Stomach (tissue), 4 donors: Measurements from ENCODE around the gene MMP19.

Experiments used
- CTCF ChIP-seq, 7 experiments: fragments of 450-650 bp in 4 of 7; fragments of 200-600 bp in 3 of 7; sonication (generic) in 3 of 7; IDR thresholded peaks; one replicate each; pipeline ENCODE4 v1.5.1; 2016 to 2019; ENCODE audit warnings: antibody characterized with exemption in 7 of 7, control low read depth in 2 of 7, mild to moderate bottlenecking in 1 of 7
- EP300 ChIP-seq: sonication (generic); formaldehyde crosslinking; IDR thresholded peaks from one replicate; pipeline ENCODE4 v1.6.1; 2017; ENCODE audit warnings: antibody characterized with exemption
- POLR2A ChIP-seq, 4 donors: fragments of 450-650 bp; IDR thresholded peaks; one replicate each; pipeline ENCODE4 v1.6.1; 2016; ENCODE audit warnings: antibody characterized with exemption in 4 of 4, control low read depth in 2 of 4, mild to moderate bottlenecking in 1 of 4, moderate library complexity in 1 of 4
- POLR2AphosphoS5 ChIP-seq, 3 donors: sonication (generic); formaldehyde crosslinking; IDR thresholded peaks; one replicate each; pipeline ENCODE4 v1.6.1; 2016; ENCODE audit warnings: antibody characterized with exemption in 3 of 3

- TF ChIP-seq POLR2A (IDR thresholded peaks at IDR 0.05) = no peak
- TF ChIP-seq EP300 = no peak
- no peak for TF ChIP-seq CTCF (IDR thresholded peaks at IDR 0.05)
- TF ChIP-seq POLR2AphosphoS5 (IDR thresholded peaks at IDR 0.05) = no peak
Observed at GRCh38 chr12:55822228-55822627, 20.5 kb downstream of the MMP19 start.
